Skeletal muscle satellite cell (primary cell): Measurements from ENCODE around the gene DEDD2.

Experiments
- H3K27me3 ChIP-seq: 2 replicates; pipeline ENCODE4 v1.7.0; 2013; ENCODE audit warnings: low read length; ENCODE audit not compliant: control insufficient read depth, insufficient read depth
- H3K36me3 ChIP-seq: 2 replicates; pipeline ENCODE4 v1.7.0; 2013; ENCODE audit warnings: mild to moderate bottlenecking, control low read depth, low read length; ENCODE audit not compliant: insufficient read depth
- H3K4me1 ChIP-seq: 2 replicates; pipeline ENCODE4 v1.7.0; 2013; ENCODE audit warnings: low read length; ENCODE audit not compliant: control insufficient read depth, insufficient read depth
- H3K4me2 ChIP-seq: 2 replicates; pipeline ENCODE4 v1.7.0; 2013; ENCODE audit warnings: mild to moderate bottlenecking, low read length
- H3K4me3 ChIP-seq: 2 replicates; pipeline ENCODE4 v1.7.0; 2013; ENCODE audit warnings: low read length
- H3K9ac ChIP-seq: 2 replicates; pipeline ENCODE4 v1.7.0; 2013; ENCODE audit warnings: mild to moderate bottlenecking, low read depth, low read length, moderate library complexity
- H3K9me3 ChIP-seq: replicated peaks from 2 replicates; pipeline ENCODE4 v1.7.0; 2013; ENCODE audit warnings: mild to moderate bottlenecking, control low read depth, low read length

Gene DEDD2

GRCh38 chr19:42200116-42200715 is 17.3 kb downstream of the DEDD2 start:
- no peaks in the 10 kb centered on the region for H3K4me1 ChIP-seq
- no peak overlapping the region for H3K4me3 ChIP-seq
- no peaks in the 10 kb centered on the region for H3K9me3 ChIP-seq
- H3K36me3 ChIP-seq = peaks cover 57% of the 10 kb centered on the region
- no peak overlapping the region for H3K9ac ChIP-seq
- no peaks in the 10 kb centered on the region for H3K27me3 ChIP-seq
- no peak overlapping the region for H3K4me2 ChIP-seq

GRCh38 chr19:42199440-42200115 is 17.9 kb downstream of the DEDD2 start:
- Histone ChIP-seq H3K27me3 (no peaks in the 10 kb centered on the region), H3K4me3 (no peak overlapping the region), H3K9ac (no peak overlapping the region), H3K4me1 (no peaks in the 10 kb centered on the region), H3K9me3 (no peaks in the 10 kb centered on the region), H3K4me2 (no peak overlapping the region), H3K36me3 (peaks cover 53% of the 10 kb centered on the region)

- no peak overlapping the region for H3K4me2 ChIP-seq
- H3K9me3 ChIP-seq = no peaks in the 10 kb centered on the region
- H3K27me3 ChIP-seq = no peaks in the 10 kb centered on the region
- H3K36me3 ChIP-seq = peaks cover 47% of the 10 kb centered on the region
- no peaks in the 10 kb centered on the region for H3K4me1 ChIP-seq
- no peak overlapping the region for H3K4me3 ChIP-seq
- H3K9ac ChIP-seq = no peak overlapping the region
These were observed 18.6 kb downstream of the DEDD2 start for GRCh38 chr19:42198676-42199439.

GRCh38 chr19:42197375-42197817 is 20.1 kb downstream of the DEDD2 start:
- no peak overlapping the region for H3K4me3 ChIP-seq
- H3K9ac ChIP-seq = no peak overlapping the region
- H3K27me3 ChIP-seq = no peaks in the 10 kb centered on the region
- no peaks in the 10 kb centered on the region for H3K4me1 ChIP-seq
- no peak overlapping the region for H3K4me2 ChIP-seq
- H3K36me3 ChIP-seq = peaks cover 35% of the 10 kb centered on the region
- H3K9me3 ChIP-seq = no peaks in the 10 kb centered on the region

- Histone ChIP-seq H3K4me3 (no peak overlapping the region), H3K4me1 (peaks cover 7% of the 10 kb centered on the region), H3K9ac (no peak overlapping the region), H3K36me3 (peaks cover 26% of the 10 kb centered on the region), H3K9me3 (no peaks in the 10 kb centered on the region), H3K27me3 (no peaks in the 10 kb centered on the region), H3K4me2 (no peak overlapping the region)
These were observed 21.2 kb downstream of the DEDD2 start for GRCh38 chr19:42196011-42197001.

GRCh38 chr19:42193706-42194105 is 23.8 kb downstream of the DEDD2 start:
- Histone ChIP-seq H3K36me3 (peaks cover 9% of the 10 kb centered on the region), H3K4me2 (no peak overlapping the region), H3K4me1 (peaks cover 7% of the 10 kb centered on the region), H3K27me3 (peaks cover 4% of the 10 kb centered on the region), H3K9me3 (no peaks in the 10 kb centered on the region), H3K4me3 (no peak overlapping the region), H3K9ac (no peak overlapping the region)

GRCh38 chr19:42193294-42193693 is 24.2 kb downstream of the DEDD2 start:
- H3K36me3 ChIP-seq = peaks cover 6% of the 10 kb centered on the region
- no peak overlapping the region for H3K4me2 ChIP-seq
- H3K9ac ChIP-seq = no peak overlapping the region
- H3K9me3 ChIP-seq = no peaks in the 10 kb centered on the region
- peaks cover 4% of the 10 kb centered on the region for H3K27me3 ChIP-seq
- peaks cover 7% of the 10 kb centered on the region for H3K4me1 ChIP-seq
- H3K4me3 ChIP-seq = no peak overlapping the region

- no peak overlapping the region for H3K4me2 ChIP-seq
- H3K27me3 ChIP-seq = peaks cover 4% of the 10 kb centered on the region
- H3K9me3 ChIP-seq = no peaks in the 10 kb centered on the region
- H3K36me3 ChIP-seq = no peaks in the 10 kb centered on the region
- H3K9ac ChIP-seq = no peak overlapping the region
- H3K4me3 ChIP-seq = no peak overlapping the region
- peaks cover 7% of the 10 kb centered on the region for H3K4me1 ChIP-seq
These were observed 25.6 kb downstream of the DEDD2 start for GRCh38 chr19:42191855-42192254.

GRCh38 chr19:42191330-42191729 is 26.1 kb downstream of the DEDD2 start:
- Histone ChIP-seq H3K27me3 (peaks cover 4% of the 10 kb centered on the region), H3K4me1 (peaks cover 7% of the 10 kb centered on the region), H3K9me3 (no peaks in the 10 kb centered on the region), H3K9ac (no peak overlapping the region), H3K36me3 (no peaks in the 10 kb centered on the region), H3K4me2 (no peak overlapping the region), H3K4me3 (no peak overlapping the region)

GRCh38 chr19:42189133-42189532 is 28.3 kb downstream of the DEDD2 start:
- Histone ChIP-seq H3K27me3 (peaks cover 4% of the 10 kb centered on the region), H3K4me2 (no peak overlapping the region), H3K4me3 (no peak overlapping the region), H3K9me3 (no peaks in the 10 kb centered on the region), H3K4me1 (peaks cover 18% of the 10 kb centered on the region), H3K9ac (no peak overlapping the region), H3K36me3 (no peaks in the 10 kb centered on the region)

- Histone ChIP-seq H3K9me3 (no peaks in the 10 kb centered on the region), H3K27me3 (peaks cover 4% of the 10 kb centered on the region), H3K4me1 (peaks cover 18% of the 10 kb centered on the region), H3K36me3 (no peaks in the 10 kb centered on the region), H3K9ac (no peak overlapping the region), H3K4me2 (no peak overlapping the region), H3K4me3 (no peak overlapping the region)
These were observed 28.8 kb downstream of the DEDD2 start for GRCh38 chr19:42188665-42189064.
